PFSK-1 (cell line): Measurements from ENCODE around the gene TARS2.

Experiments used
- POLR2AphosphoS5 ChIP-seq: IDR thresholded peaks from 2 replicates; pipeline ENCODE4 v1.6.1; 2012; ENCODE audit warnings: low read depth, mild to moderate bottlenecking, control low read depth, low read length, moderate library complexity
- REST ChIP-seq, 2 experiments: IDR thresholded peaks; 2 replicates each; pipeline versions ENCODE4 v1.6.1 to v1.8.0; 2011 to 2012; ENCODE audit warnings: low read depth in 2 of 2, low read length in 2 of 2, control low read depth in 1 of 2, inconsistent platforms in 1 of 2, mild to moderate bottlenecking in 1 of 2, moderate library complexity in 1 of 2; ENCODE audit not compliant: insufficient read depth in 1 of 2
- SIN3A ChIP-seq: IDR thresholded peaks from 2 replicates; pipeline ENCODE4 v1.6.1; 2012; ENCODE audit warnings: mild to moderate bottlenecking, low read length, moderate library complexity, borderline replicate concordance; ENCODE audit not compliant: insufficient read depth
- TAF1 ChIP-seq: IDR thresholded peaks from 2 replicates; pipeline ENCODE4 v1.6.1; 2012; ENCODE audit warnings: low read length, control low read depth, borderline replicate concordance; ENCODE audit not compliant: insufficient read depth

- TF ChIP-seq REST (IDR thresholded peaks at IDR 0.05; ENCODE audit: insufficient read depth in 1 of 2, low read depth in 2 of 2, low read length in 2 of 2) (no peak), POLR2AphosphoS5 (no peak), TAF1 (no peak), SIN3A (no peak)
Observed at GRCh38 chr1:150551051-150551783, 64.0 kb downstream of the TARS2 start.
